GM12892 (cell line): ENCODE results near the gene MACROD2.
"Not testable (repeated sequence)": the region's sequence is repeated elsewhere in the genome, so short reads cannot be mapped to it uniquely, and the experiment has no call there.

Experiments
- DNase-seq: peaks from one replicate; pipeline ENCODE4 v3.0.0; 2011; ENCODE audit not compliant: insufficient read length
- FAIRE-seq: peaks from 2 replicates; lab custom pipeline; 2011; peaks lifted over from hg19 to GRCh38; lab: Jason Lieb, UNC
- POLR2A ChIP-seq: IDR thresholded peaks from 2 replicates; pipeline ENCODE4 v1.6.1; 2011; ENCODE audit warnings: low read depth, low read length, control low read depth
- POLR2AphosphoS5 ChIP-seq: IDR thresholded peaks from 2 replicates; pipeline ENCODE4 v1.6.1; 2011; ENCODE audit warnings: low read depth, low read length, control low read depth
- TAF1 ChIP-seq: IDR thresholded peaks from 2 replicates; pipeline ENCODE4 v1.6.1; 2011; ENCODE audit warnings: low read depth, mild to moderate bottlenecking, control low read depth, low read length, borderline replicate concordance

Gene MACROD2

DNA sequence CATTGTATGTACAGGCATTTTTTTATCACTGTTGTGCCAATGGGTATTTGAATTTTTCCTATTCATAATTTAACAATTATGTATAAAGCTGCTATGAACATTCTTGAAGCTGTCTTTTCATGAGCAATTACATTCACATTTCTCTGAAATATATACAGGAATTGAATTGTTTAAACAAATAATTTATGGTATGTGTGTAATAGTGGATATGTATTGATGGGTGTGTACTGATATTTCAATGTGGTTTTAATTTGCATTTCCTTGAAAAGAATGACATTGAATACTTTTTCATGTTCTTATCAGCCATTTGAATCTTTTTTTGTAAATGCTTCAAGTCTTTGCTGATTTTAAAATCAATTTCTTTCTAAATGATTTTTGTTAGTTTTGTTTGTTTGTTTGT, 971.5 kb downstream of the MACROD2 start:
- no peak for FAIRE-seq
- no peak for DNase-seq
- TF ChIP-seq POLR2AphosphoS5 (no peak), POLR2A (no peak), TAF1 (no peak)

DNA sequence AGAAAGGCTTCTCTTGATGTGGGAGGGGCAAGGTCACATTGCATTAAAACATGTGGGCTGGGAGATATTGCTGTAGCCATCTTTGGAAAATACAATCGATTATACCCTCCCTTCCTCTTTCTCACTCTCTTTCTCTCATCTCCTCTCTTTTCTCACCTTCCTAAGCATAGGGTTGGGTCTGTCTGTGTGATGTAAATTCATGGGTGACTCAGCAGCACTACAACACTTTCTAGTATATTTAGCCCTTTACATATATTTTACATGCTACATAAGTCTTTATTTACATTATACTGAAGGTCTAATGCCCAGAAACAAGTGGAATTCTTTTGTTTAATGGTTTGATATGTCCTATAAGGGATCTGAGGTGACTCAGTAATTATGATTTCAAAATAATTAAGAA, 976.9 kb downstream of the MACROD2 start:
- TF ChIP-seq POLR2AphosphoS5 (no peak), TAF1 (no peak), POLR2A (no peak)
- no peak for FAIRE-seq

DNA sequence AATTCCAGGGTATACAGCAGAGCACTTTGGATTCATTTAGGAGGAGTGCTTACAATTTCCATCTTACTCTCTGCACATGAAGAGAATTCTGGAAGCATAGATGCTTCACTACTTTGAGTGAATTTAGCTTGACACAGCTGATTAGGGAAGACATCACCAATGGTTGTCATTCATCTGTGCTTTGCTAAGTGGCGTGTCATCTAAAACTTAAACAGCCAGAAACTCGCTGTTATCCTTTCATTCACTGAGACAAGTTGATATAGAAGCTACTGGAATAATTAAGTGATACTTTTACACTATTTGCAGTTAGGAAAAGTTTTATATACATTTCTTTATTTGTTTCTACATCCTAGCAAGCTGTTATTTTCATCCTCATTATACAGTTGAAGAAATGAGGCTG, 977.4 kb downstream of the MACROD2 start:
- no peak for FAIRE-seq
- no peak for TF ChIP-seq POLR2AphosphoS5
- TF ChIP-seq POLR2A: no peak
- no peak for TF ChIP-seq TAF1
- DNase-seq: no peak

More for the DNA sequence above, 976.9 kb downstream of the MACROD2 start:
- DNase-seq: no peak

DNA sequence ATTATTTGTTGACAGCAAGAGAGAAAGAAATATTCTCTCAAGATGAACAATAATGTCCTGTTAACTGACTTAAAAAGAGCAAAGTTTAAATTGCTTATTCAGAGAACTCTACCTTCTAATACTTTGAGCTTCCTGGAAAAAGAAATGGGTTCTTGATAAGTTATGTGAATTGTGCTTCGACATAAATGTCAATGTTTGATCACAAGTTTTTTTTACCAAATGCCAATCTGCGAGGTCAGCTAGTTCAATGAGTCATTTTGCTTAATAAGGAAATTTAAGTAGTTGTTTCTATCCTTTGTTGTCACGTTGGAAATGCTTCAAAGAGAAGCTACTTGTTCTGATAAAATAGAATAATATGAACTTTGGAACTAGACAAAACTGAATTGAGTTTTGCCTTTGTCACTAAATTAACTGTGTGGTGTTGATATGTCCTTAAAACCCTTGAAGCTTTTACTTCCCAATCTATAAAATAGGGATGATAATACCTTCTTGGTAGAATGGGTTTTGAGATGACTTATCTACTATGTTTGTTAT, 984.2 kb downstream of the MACROD2 start:
- no peak for TF ChIP-seq TAF1
- no peak for TF ChIP-seq POLR2AphosphoS5
- FAIRE-seq (no peak), DNase-seq (no peak)

DNA sequence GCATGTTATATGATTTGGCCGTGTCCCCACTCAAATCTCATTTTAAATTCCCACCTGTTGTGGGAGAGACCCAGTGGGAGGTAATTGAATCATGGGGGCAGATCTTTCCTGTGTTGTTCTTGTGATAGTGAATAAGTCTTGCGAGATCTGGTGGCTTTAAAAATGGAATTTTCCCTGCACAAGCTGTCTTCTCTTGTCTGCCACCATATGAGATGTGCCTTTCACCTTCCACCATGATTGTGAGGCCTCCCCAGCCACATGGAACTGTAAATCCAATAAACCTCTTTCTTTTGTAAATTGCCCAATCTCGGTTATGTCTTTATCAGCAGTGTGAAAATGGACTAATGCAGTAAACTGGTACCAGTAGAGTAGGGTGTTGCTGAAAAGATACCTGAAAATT, 986.2 kb downstream of the MACROD2 start:
- DNase-seq: not testable (repeated sequence)

DNA sequence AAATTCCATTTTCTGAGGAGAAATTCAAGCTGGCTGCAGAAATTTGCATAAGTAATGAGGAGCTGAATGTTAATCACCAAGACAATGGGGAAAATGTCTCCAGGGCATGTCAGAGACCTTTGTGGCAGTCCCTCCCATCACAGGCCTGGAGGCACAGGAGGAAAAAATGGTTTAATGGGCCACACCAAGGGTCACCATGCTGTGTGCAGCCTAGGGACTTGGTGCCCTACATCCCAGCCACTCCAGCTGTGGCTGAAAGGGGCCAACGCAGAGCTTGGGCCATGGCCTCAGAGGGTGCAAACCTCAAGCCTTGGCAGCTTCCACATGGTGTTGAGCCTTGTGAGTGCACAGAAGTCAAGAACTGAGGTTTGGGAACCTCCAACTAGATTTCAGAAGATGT, 987.0 kb downstream of the MACROD2 start:
- FAIRE-seq, DNase-seq: not testable (repeated sequence)

More for the DNA sequence above, 986.2 kb downstream of the MACROD2 start:
- FAIRE-seq: not testable (repeated sequence)

DNA sequence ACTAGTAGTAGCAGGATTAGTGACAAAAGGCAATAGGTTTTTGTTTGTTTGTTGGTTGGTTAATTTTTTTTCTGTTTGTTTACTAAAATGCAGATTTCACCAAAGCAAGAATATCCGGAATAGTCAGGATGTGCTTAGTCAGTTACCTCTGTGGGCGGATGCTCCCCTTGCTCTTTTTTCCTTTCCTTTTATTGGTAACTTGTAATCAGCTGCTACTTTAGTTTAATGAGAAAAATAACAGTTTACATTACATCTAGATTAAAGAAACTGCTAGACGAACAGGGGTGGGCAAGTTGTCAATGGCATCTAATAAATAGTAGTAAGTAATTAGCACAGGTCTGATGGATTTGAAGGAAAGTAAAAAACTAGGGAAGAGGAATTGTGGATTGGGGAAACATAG, 989.0 kb downstream of the MACROD2 start:
- FAIRE-seq: no peak
- no peak for TF ChIP-seq POLR2A
- no peak for TF ChIP-seq TAF1
- TF ChIP-seq POLR2AphosphoS5: no peak
- DNase-seq: no peak

DNA sequence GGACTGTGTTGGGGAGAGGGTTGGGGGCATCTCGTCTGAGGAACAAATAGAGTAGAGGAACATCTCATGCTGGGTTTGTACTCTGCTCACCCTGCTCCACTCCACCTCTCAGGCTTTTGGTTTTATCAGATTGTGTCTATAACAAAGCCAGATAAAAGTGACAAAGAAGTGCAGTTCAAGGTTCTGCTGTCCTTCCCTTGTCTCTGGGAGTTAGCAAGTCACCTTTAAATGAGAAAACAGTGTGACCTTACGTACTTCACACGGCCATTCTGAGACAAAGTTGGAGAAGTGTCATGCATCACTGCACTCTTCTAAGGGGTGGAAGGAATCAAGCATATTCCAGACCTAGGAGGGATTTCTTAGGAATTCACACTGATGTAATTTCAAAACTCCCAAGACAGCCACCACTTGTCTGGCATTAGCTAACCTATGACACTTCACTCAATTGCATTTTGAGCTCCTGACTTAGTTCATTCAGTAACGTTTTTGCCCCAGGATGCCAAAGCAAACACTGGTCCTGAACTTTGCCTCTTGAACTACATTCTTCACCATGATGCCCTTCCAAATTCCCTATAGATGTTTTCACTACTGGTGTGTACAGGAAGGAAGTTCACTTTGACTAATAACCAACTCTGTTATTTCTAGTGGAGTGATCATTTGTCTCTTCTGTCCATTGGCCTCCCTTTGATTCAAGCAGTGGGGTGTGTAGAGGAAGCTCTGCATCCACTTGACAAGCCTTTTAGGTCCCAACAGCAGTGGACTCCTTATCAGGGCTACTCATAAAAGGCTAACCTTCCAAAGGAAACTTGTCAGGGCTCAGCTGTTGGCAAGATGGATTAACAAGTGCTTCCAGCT, 989.7 kb downstream of the MACROD2 start:
- TF ChIP-seq POLR2A: no peak
- no peak for TF ChIP-seq TAF1
- TF ChIP-seq POLR2AphosphoS5: no peak
- FAIRE-seq (no peak), DNase-seq (no peak)

DNA sequence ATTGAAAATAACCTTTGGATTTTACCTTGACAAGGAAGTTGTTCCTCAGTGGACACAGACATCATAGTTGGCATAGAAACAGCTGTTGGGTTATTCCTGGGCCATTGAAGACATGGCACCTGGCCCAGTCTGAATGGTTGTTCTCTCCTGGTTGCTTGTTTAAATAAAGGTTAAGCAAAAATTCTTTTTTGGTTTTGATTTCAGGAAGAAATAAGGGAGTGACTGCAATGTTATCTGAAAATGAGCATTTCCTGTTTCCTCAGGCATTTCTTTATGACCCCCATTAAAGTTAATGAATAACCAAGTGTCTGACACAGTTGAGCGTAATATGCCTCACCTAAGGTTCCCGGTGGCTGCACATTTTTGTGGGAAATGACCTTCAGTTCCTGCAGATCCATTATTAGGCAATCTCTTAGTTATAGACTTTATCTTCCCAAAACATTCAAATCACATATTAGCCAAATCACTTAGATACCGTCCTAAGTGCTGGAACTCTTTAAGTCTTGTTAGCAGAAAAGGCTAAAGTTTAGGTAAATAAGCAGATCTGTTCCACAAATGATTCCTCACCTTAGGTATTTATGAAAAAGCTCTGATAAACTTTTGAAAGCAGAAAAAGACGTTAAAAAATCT, 990.8 kb downstream of the MACROD2 start:
- TF ChIP-seq TAF1 (no peak), POLR2A (no peak), POLR2AphosphoS5 (no peak)
- FAIRE-seq: no peak
- DNase-seq: no peak

DNA sequence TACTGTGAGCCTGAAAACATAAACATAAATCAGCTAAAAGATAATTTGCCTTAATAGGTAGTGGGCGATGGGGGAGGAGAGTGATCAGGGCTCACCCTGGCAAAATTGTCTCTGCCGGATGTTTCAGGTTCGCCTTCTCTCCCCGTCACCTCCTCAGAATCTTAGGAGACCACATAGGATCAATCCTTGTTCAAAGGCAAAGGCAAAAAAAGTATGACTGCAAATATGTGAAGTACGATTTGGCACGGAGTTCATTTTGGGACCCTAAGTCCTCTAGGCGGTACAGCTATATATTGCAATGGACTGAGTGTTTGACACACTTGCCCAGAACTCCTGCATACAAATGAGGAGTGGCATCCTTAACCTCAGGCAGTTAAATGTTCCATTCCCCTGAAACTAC, 991.3 kb downstream of the MACROD2 start:
- FAIRE-seq: no peak
- no peak for DNase-seq
- no peak for TF ChIP-seq POLR2AphosphoS5
- TF ChIP-seq POLR2A: no peak
- TF ChIP-seq TAF1: no peak

DNA sequence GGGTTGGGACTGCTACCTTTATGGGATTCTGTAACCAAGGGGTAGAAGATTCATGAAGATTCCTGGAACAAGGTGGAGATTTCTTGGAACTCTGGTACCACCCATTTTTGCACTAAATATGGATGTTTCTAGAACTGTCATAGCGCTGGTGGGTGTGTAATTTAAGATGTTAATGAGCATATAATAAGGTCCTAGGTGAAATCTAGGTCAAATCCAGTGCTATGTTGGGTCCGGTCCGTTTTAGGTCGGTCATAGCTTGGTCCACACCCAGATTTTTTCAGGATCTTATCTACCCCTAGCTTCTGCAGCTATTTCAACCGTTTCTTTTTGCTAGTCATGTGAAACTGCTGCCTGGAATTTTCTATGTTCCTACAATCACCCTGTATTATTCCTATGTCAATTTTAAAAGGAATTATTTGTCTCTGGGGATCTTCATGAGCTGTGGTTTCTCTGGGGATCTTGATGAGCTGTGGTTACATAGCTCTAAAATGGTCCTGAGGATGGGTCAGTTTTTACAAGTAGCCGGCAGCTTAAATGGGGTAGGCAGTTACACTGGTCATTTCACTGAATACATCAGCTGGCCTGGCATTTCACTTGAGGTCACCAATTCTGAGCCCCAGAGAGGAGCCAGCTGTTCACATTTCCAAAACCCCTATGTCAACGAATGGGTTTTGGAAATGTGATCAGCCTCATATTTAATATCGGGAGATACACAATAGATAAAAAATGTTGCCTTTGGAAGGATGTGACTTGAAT, 994.4 kb downstream of the MACROD2 start:
- DNase-seq (no peak), FAIRE-seq (no peak)

More for the DNA sequence above, 994.4 kb downstream of the MACROD2 start:
- no peak for TF ChIP-seq POLR2A
- no peak for TF ChIP-seq POLR2AphosphoS5
- no peak for TF ChIP-seq TAF1
